ENCODE results near the gene FHOD1. TPM values are rescaled to one million over a fixed set of nuclear protein-coding genes. Genes with fewer than 3 reads are reported as not detected.

The FHOD1 gene
- total and polyA plus RNA-seq, 10 of the 15 experiments (the other 5 are each of a cell fraction or from before 2014, with no cell fraction given), result 8.9 to 65.7 (median 18.1) TPM

- TF ChIP-seq NFXL1 (IDR thresholded peaks at IDR 0.05; ENCODE audit: borderline replicate concordance), result no peak
- peak; percentile 76 for TF ChIP-seq POLR2A (IDR thresholded peaks at IDR 0.05; ENCODE audit: low read depth, low read length)
- TF ChIP-seq RAD21 (IDR thresholded peaks at IDR 0.05; ENCODE audit: insufficient read depth, low read depth, low read length), result no peak
- TF ChIP-seq BCL11A (IDR thresholded peaks at IDR 0.05; ENCODE audit: low read depth, low read length), result no peak
- no peak for TF ChIP-seq YBX1 (IDR thresholded peaks at IDR 0.05)
- no peak for TF ChIP-seq TARDBP (IDR thresholded peaks at IDR 0.05; ENCODE audit: borderline replicate concordance)
- no peak for TF ChIP-seq JUND (IDR thresholded peaks at IDR 0.05; ENCODE audit: low read depth, low read length)
- TF ChIP-seq E2F4 (IDR thresholded peaks at IDR 0.05; ENCODE audit: low read depth, low read length), result 0 out of 2 replicates have a peak, but pooled peaks have one; percentile 42
- no peak for TF ChIP-seq PML (IDR thresholded peaks at IDR 0.05; ENCODE audit: low read length)
- TF ChIP-seq NKRF (conservative IDR thresholded peaks at IDR 0.05), result 0 out of 2 replicates have a peak, but pooled peaks have one; percentile 65
- TF ChIP-seq SRF (IDR thresholded peaks at IDR 0.05; ENCODE audit: low read depth in 2 of 2, low read length in 2 of 2), result no peak
- no peak for TF ChIP-seq CTCF (IDR thresholded peaks at IDR 0.05 in 2 of 3, conservative IDR thresholded peaks at IDR 0.05 in 1 of 3; ENCODE audit: control insufficient read depth in 2 of 3, extremely low read depth in 1 of 3, insufficient read depth in 1 of 3, low read depth in 3 of 3, low read length in 3 of 3)
- no peak for TF ChIP-seq ZNF24 (IDR thresholded peaks at IDR 0.05)
- no peak for TF ChIP-seq SPI1 (IDR thresholded peaks at IDR 0.05; ENCODE audit: borderline replicate concordance, insufficient read depth, low read depth, low read length)
- TF ChIP-seq MXI1 (IDR thresholded peaks at IDR 0.05; ENCODE audit: low read depth, low read length), result peak; percentile 39; the same call in 1 of the 2 replicates
- TF ChIP-seq FOXK2 (IDR thresholded peaks at IDR 0.05), result no peak
- no peak; the same call in 1 of the 2 replicates for TF ChIP-seq USF2 (IDR thresholded peaks at IDR 0.05; ENCODE audit: borderline replicate concordance, low read depth, low read length)
- peak; percentile 97 for TF ChIP-seq PBX3 (IDR thresholded peaks at IDR 0.05; ENCODE audit: insufficient replicate concordance, low read depth, low read length)
- no peak for TF ChIP-seq WRNIP1 (IDR thresholded peaks at IDR 0.05; ENCODE audit: borderline replicate concordance, low read depth, low read length)
Observed at GRCh38 chr16:67183627-67184452, 63.4 kb downstream of the FHOD1 start, which contains the start of gene MATCAP1 (continued).

Measured in GM12878 (cell line).